GM12801 (cell line): ENCODE data around the gene CADPS.

ENCODE experiments used
- TF ChIP-seq, protein P1 (sequence below): IDR thresholded peaks from one replicate; pipeline ENCODE4 v1.5.1; 2011; ENCODE audit warnings: control low read depth; ENCODE audit not compliant: insufficient read length; ENCODE audit errors: extremely low read depth

CADPS gene

DNA sequence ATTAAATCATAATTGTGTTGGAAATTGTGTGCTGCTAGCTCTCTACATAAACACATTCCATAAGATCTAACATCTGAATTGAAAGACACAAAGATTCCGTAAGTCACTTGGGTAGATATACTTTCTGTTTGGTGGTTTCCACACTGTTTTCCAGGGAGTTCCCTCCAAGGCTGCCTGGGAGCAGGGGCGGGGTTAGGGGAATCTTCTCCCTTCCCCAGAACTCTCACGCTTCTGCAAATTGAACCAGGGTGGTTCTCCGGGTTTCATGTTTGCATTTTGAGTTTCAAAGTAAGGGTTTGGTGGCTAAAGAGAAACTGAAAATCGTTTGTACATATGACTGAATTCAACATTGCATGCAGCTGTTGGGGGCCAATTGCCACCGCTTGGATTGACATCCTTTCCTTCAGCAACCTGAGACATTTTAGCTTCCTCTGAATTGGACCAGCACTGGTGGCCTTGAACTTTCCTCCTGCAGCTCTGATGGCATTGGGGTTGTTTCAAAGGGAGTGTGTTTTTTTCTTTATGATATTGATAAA is 309.1 kb downstream of the CADPS start:
- TF ChIP-seq, protein P1, sequence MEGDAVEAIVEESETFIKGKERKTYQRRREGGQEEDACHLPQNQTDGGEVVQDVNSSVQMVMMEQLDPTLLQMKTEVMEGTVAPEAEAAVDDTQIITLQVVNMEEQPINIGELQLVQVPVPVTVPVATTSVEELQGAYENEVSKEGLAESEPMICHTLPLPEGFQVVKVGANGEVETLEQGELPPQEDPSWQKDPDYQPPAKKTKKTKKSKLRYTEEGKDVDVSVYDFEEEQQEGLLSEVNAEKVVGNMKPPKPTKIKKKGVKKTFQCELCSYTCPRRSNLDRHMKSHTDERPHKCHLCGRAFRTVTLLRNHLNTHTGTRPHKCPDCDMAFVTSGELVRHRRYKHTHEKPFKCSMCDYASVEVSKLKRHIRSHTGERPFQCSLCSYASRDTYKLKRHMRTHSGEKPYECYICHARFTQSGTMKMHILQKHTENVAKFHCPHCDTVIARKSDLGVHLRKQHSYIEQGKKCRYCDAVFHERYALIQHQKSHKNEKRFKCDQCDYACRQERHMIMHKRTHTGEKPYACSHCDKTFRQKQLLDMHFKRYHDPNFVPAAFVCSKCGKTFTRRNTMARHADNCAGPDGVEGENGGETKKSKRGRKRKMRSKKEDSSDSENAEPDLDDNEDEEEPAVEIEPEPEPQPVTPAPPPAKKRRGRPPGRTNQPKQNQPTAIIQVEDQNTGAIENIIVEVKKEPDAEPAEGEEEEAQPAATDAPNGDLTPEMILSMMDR, result no peak

DNA sequence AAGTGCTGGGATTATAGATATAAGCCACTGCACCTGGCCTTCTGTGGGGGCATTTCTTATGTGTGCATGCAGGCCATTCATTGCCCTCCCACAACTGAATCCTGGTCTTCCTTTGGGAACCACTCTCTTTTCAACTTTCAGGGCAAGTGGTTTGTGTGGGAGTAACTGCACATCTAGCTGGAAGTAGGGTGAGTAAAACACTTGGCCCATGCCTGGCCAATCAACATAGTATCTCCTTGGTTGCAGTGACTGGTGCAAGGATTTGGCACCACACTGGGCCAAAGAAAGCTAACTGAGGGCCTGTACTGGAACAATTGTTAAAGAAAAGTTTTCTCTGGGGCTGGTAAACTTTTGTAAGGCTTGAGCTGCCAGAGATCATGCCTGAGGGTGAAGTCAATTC is 312.6 kb downstream of the CADPS start:
- TF ChIP-seq, protein P1, result no peak

DNA sequence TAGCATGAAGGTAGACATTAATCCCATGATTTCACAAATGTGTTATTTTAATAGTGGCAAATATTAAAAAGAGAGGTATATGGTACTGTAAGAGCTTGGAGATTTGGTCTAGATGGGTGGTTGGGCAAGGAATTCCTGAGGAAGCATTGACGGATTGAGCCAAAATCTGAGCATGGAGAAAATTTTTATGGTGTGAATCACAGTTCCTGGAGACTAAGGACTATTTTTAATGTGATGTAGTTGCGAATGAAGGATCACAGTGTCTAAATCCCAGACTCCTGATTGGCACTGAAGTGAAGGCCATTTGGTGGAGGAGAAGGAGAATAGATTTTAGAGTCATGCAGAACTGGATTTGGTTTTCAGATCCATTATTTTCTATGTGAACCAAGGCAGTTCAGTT is 313.2 kb downstream of the CADPS start:
- TF ChIP-seq, protein P1, result no peak

DNA sequence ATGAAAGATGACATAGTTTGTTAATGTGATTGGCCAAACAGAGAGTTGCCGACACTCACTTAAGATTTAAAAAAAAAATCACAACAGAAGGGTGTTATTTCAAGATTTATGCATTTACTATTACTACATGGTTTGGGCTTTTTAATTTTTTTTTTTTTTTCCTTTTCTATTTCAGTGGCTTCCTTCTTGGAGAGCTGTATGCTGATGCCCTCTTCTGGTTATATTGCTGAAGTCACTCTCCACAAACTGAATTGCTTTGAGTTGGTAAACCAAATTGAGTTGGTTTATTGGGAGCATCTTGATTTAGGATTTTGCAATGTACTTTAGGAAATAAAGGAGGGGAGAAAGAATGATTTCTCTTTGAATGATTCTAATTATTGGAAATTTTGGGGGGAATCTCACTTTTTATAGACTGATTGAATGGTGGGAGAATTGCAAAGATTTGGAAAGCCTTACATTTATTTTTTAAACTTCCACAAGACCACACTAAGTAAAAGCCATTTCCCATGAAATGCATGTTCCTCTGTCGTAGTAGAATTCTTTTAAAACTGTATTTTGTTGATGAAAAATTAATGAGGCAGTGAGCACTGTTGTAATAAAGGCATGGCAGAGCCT is 315.3 kb downstream of the CADPS start:
- TF ChIP-seq, protein P1, result no peak

DNA sequence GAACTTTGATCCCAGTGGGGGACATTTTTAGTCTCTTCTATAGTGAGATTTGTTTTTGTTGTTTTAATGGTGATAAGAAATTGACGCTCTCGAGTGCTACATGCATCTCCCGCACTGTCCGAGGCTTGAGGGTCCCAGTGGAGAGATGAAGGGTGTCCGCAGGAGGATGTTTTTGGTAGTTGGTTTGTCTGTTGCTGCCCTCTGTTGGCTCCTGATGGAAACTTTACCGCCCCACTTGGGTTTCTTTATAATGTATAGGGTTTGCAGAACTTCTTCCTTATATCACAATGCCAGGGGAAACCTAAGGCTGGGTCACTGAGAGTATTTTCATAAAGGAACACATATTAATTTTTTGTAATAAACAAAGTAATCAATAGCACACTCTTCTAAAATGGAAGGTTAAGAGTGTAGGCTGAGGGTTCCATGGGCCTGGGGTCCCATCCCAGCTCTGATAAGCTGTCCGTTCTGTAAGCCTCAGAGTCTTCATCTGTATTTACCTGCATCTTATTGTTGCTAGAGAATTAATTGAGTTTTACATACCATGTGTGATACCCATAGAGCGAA is 316.6 kb downstream of the CADPS start:
- TF ChIP-seq, protein P1, result no peak

DNA sequence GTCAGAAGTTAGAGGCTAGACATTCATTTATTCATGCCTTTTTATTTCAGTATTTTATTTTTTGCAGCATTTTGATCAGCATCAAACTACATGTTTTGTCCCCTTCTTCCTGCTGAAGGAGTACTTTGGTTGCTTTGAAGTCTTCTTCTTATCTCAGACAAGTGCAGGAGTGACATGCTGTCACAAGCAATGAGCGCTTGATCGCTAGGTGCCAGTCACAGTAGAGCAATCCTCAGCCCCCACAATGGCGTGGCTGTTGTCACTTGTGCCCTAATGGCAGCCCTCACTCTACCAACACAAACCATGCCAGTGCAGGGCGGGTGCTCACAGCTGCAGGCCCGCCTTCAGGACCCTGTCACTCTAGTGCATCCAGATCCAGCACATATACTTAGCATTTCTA is 317.2 kb downstream of the CADPS start:
- TF ChIP-seq, protein P1, result no peak

DNA sequence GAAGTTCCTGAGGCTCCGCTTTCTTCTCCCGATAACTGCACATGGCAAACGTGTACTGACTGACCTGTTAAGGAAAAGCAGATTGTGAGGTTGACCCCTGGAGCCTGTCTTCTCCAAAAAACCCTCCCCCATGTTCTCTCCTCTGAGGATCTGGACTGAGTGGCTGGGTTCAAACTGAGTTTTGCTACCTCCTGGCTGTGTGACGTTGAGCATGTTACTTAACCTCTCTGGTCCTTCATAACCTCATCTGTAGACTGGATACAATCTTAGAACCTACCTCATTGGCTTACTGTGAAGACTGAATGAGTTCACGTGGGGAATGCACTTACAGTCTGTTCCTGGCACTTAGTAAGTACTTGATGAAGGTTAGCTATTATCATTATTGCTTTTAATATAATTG is 317.8 kb downstream of the CADPS start:
- TF ChIP-seq, protein P1, result no peak
